Measurements from ENCODE around the gene CDIP1. TPM values are rescaled to one million over a fixed set of nuclear protein-coding genes. Genes with fewer than 3 reads are reported as not detected.

The CDIP1 gene
- total RNA-seq, 3 donors from 2014 or later, result 9.1 to 9.9 (median 9.5) TPM

GRCh38 chr16:4515611-4516233 lies 22.9 kb downstream of the CDIP1 start:
- Histone ChIP-seq H3K9me3 (no peaks in the 10 kb centered on the region), H3K36me3 (no peaks in the 10 kb centered on the region), H3K27me3 (no peaks in the 10 kb centered on the region), H3K4me1 (peaks cover 0 to 7% of the 10 kb centered on the region in 2 donors), H3K4me3 (no peak overlapping the region), H3K27ac (peak overlapping the region in 1 of 2 donors; percentile 58)
- DNase-seq (ENCODE audit: low spot score in 2 of 2), result no peak
- intact Hi-C loops (cut with DNase I; ENCODE audit: low total_unique reads), result no loop called here
- no peak for TF ChIP-seq POLR2A (IDR thresholded peaks at IDR 0.05)
- TF ChIP-seq POLR2AphosphoS5 (IDR thresholded peaks at IDR 0.05), result no peak
- TF ChIP-seq CTCF (IDR thresholded peaks at IDR 0.05), result no peak

- DNase-seq (ENCODE audit: low spot score in 2 of 2), result no peak
These were observed 24.0 kb downstream of the CDIP1 start for GRCh38 chr16:4514606-4515005.

GRCh38 chr16:4513881-4514280 lies 24.7 kb downstream of the CDIP1 start:
- H3K36me3 ChIP-seq, result peaks cover under 1% of the 10 kb centered on the region
- no peak overlapping the region for H3K4me3 ChIP-seq
- TF ChIP-seq POLR2A (IDR thresholded peaks at IDR 0.05), result no peak
- TF ChIP-seq POLR2AphosphoS5 (IDR thresholded peaks at IDR 0.05), result no peak
- no peak for TF ChIP-seq CTCF (IDR thresholded peaks at IDR 0.05)
- H3K9me3 ChIP-seq, result no peaks in the 10 kb centered on the region
- peak overlapping the region; percentile 58 to 78 for H3K27ac ChIP-seq
- no peak for DNase-seq (ENCODE audit: low spot score in 2 of 2)
- intact Hi-C loops (cut with DNase I; ENCODE audit: low total_unique reads), result no loop called here
- no peaks in the 10 kb centered on the region for H3K27me3 ChIP-seq
- peaks cover 0 to 7% of the 10 kb centered on the region in 2 donors for H3K4me1 ChIP-seq

More at GRCh38 chr16:4514606-4515005, 24.0 kb downstream of the CDIP1 start:
- Histone ChIP-seq H3K4me3 (no peak overlapping the region), H3K9me3 (no peaks in the 10 kb centered on the region), H3K36me3 (no peaks in the 10 kb centered on the region), H3K27ac (peak overlapping the region; percentile 58 to 78), H3K27me3 (no peaks in the 10 kb centered on the region), H3K4me1 (peaks cover 0 to 7% of the 10 kb centered on the region in 2 donors)
- TF ChIP-seq CTCF (IDR thresholded peaks at IDR 0.05), result no peak
- no peak for TF ChIP-seq POLR2A (IDR thresholded peaks at IDR 0.05)
- no peak for TF ChIP-seq POLR2AphosphoS5 (IDR thresholded peaks at IDR 0.05)
- intact Hi-C loops (cut with DNase I; ENCODE audit: low total_unique reads), result no loop called here

- H3K9me3 ChIP-seq, result no peaks in the 10 kb centered on the region
- DNase-seq (ENCODE audit: low spot score in 2 of 2), result no peak
- H3K4me3 ChIP-seq, result no peak overlapping the region
- H3K27ac ChIP-seq, result peak overlapping the region in 1 of 2 donors; percentile 23
- H3K4me1 ChIP-seq, result peaks cover 0 to 7% of the 10 kb centered on the region in 2 donors
- TF ChIP-seq CTCF (IDR thresholded peaks at IDR 0.05) (no peak), POLR2AphosphoS5 (IDR thresholded peaks at IDR 0.05) (no peak), POLR2A (IDR thresholded peaks at IDR 0.05) (no peak)
- no peaks in the 10 kb centered on the region for H3K27me3 ChIP-seq
- intact Hi-C loops (cut with DNase I; ENCODE audit: low total_unique reads), result no loop called here
- H3K36me3 ChIP-seq, result peaks cover 7% of the 10 kb centered on the region
These were observed 25.3 kb downstream of the CDIP1 start for GRCh38 chr16:4513086-4513860.

- H3K36me3 ChIP-seq, result peaks cover 7% of the 10 kb centered on the region
- no peaks in the 10 kb centered on the region for H3K9me3 ChIP-seq
- H3K4me1 ChIP-seq, result peaks cover 0 to 7% of the 10 kb centered on the region in 2 donors
These were observed 26.1 kb downstream of the CDIP1 start for GRCh38 chr16:4512473-4512872.

More at GRCh38 chr16:4512473-4512872, 26.1 kb downstream of the CDIP1 start:
- no peak overlapping the region for H3K4me3 ChIP-seq
- DNase-seq (ENCODE audit: low spot score in 2 of 2), result no peak
- intact Hi-C loops (cut with DNase I; ENCODE audit: low total_unique reads), result no loop called here
- no peaks in the 10 kb centered on the region for H3K27me3 ChIP-seq
- H3K27ac ChIP-seq, result peak overlapping the region in 1 of 2 donors; percentile 23
- TF ChIP-seq CTCF (IDR thresholded peaks at IDR 0.05), result no peak

Data from breast epithelium (tissue), 4 donors.